KMS-11 (cell line): Measurements from ENCODE around the gene LACRT.

Experiments used
- H2AFZ ChIP-seq: fragments of 200-600 bp; sonication (generic); 2 replicates; pipeline ENCODE4 v1.6.1; 2016; ENCODE audit warnings: antibody characterized with exemption, mixed run types, low read depth
- H3K27ac ChIP-seq: fragments of 200-600 bp; sonication (generic); 2 replicates; pipeline ENCODE4 v1.6.1; 2016; ENCODE audit warnings: mild to moderate bottlenecking, mixed run types
- H3K27me3 ChIP-seq: fragments of 200-600 bp; sonication (generic); 2 replicates; pipeline ENCODE4 v1.6.1; 2017; ENCODE audit warnings: mild to moderate bottlenecking, low read depth, mixed run types, moderate library complexity; ENCODE audit not compliant: insufficient read depth
- H3K36me3 ChIP-seq: fragments of 200-600 bp; sonication (generic); 2 replicates; pipeline ENCODE4 v1.6.1; 2017; ENCODE audit warnings: mild to moderate bottlenecking, mixed run types; ENCODE audit not compliant: insufficient read depth
- H3K4me1 ChIP-seq: fragments of 200-600 bp; sonication (generic); 2 replicates; pipeline ENCODE4 v1.6.1; 2016; ENCODE audit warnings: mild to moderate bottlenecking, low read depth, mixed run types; ENCODE audit not compliant: poor library complexity, severe bottlenecking
- H3K4me2 ChIP-seq: fragments of 200-600 bp; sonication (generic); 2 replicates; pipeline ENCODE4 v1.7.0; 2016; ENCODE audit warnings: mild to moderate bottlenecking, mixed run types
- H3K4me3 ChIP-seq: fragments of 200-600 bp; sonication (generic); IDR thresholded peaks from 2 replicates; pipeline ENCODE4 v1.6.1; 2017; ENCODE audit warnings: low read depth, low read length, mixed read lengths; ENCODE audit not compliant: insufficient read depth
- H3K79me2 ChIP-seq: fragments of 200-600 bp; sonication (generic); 2 replicates; pipeline ENCODE4 v1.6.1; 2016; ENCODE audit warnings: low read depth, mixed run types; ENCODE audit not compliant: insufficient read depth
- H3K9ac ChIP-seq: fragments of 200-600 bp; sonication (generic); 2 replicates; pipeline ENCODE4 v1.6.1; 2016; ENCODE audit warnings: mild to moderate bottlenecking, mixed run types
- H4K20me1 ChIP-seq: fragments of 200-600 bp; sonication (generic); 2 replicates; pipeline ENCODE4 v1.6.1; 2016; ENCODE audit warnings: mild to moderate bottlenecking, mixed run types; ENCODE audit not compliant: insufficient read depth
- CTCF ChIP-seq: fragments of 200-600 bp; sonication (generic); conservative IDR thresholded peaks from 2 replicates; pipeline ENCODE4 v1.6.1; 2017; ENCODE audit warnings: low read depth, mild to moderate bottlenecking, antibody characterized with exemption, low read length, moderate library complexity, mixed read lengths

The LACRT gene

DNA sequence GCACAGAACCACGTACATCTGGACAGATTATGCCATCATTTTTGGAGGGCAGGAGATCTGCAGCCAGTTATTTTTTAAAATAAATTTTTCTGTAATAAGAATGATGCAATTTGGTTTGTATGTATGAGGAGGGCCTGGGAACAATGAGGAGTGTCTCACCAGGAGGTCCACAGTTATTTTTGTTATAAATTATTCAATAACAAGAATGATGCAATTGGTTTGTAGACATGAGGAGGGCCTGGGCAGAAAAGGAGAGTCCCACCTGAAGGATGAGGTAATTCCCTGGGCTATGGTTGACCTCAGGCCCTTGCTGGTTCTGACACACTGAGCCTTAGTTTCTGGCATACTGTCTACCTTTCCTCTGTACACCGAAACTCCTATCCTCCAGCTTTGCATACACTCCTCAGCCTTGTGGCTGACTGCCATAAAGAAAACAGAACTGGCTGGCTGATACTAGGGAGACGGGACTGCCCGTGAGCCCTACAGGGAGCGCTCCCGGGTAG is 22.5 kb upstream of the LACRT start:
- no peak for TF ChIP-seq CTCF
- H4K20me1 ChIP-seq, result no peaks in the 10 kb centered on the region
- H3K4me2 ChIP-seq, result no peak overlapping the region
- no peaks in the 10 kb centered on the region for H3K4me1 ChIP-seq
- no peak overlapping the region for H3K27ac ChIP-seq
- H3K4me3 ChIP-seq, result no peak overlapping the region
- no peaks in the 10 kb centered on the region for H3K36me3 ChIP-seq
- H3K27me3 ChIP-seq, result no peaks in the 10 kb centered on the region
- H3K9ac ChIP-seq, result no peak overlapping the region
- no peak overlapping the region for H2AFZ ChIP-seq
- no peaks in the 10 kb centered on the region for H3K79me2 ChIP-seq

DNA sequence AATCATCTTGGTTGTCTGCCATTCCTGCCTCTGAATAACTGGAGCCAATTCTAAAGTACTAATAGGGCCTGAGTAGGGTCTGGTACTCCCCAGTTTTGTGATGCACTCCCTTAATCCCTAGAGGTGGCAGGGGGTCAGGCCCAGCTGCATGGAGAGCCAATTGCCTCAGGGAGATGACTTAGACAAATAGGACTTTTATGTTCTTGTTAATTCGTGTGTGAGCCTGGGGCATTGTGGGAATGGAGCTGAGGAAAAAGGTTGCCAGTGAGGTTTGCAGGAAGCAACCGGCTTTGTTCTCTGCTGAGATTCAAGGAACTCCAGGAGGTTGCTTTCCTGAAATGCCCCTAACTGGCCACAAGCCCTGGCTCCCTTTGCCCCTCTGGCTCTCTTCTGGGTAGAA is 20.2 kb upstream of the LACRT start:
- no peaks in the 10 kb centered on the region for H3K36me3 ChIP-seq
- no peaks in the 10 kb centered on the region for H3K4me1 ChIP-seq
- TF ChIP-seq CTCF, result no peak
- no peaks in the 10 kb centered on the region for H3K27me3 ChIP-seq
- no peak overlapping the region for H3K4me2 ChIP-seq
- H3K4me3 ChIP-seq, result no peak overlapping the region
- H2AFZ ChIP-seq, result no peak overlapping the region
- H4K20me1 ChIP-seq, result no peaks in the 10 kb centered on the region
- H3K79me2 ChIP-seq, result no peaks in the 10 kb centered on the region
- H3K27ac ChIP-seq, result no peak overlapping the region
- H3K9ac ChIP-seq, result no peak overlapping the region

DNA sequence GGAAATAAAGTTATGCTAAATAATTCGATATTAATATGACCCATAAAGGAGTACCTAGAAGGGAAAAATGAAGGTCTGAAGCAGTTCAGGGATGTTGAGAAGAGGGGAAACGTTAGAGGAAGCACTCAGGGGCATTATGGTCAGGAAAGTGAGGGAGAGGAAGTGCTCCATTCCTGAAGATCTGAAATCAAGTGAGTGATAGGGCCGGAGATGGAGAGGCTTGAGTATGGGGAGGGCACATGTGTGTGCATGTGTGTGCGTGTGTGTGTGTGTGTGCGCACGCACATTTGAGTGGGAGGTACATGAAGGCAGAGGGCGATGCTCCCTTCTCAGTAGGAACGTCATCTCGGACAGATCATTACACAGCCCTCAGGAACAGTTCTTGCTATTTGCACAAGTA is 18.3 kb upstream of the LACRT start:
- TF ChIP-seq CTCF, result no peak

GRCh38 chr12:54650889-54651288 is 16.2 kb upstream of the LACRT start:
- H3K27ac ChIP-seq, result no peak overlapping the region

More for the DNA sequence above, 18.3 kb upstream of the LACRT start:
- no peak overlapping the region for H3K9ac ChIP-seq
- no peak overlapping the region for H3K4me2 ChIP-seq
- H3K79me2 ChIP-seq, result no peaks in the 10 kb centered on the region
- H3K27ac ChIP-seq, result no peak overlapping the region
- H3K4me3 ChIP-seq, result no peak overlapping the region
- no peaks in the 10 kb centered on the region for H3K27me3 ChIP-seq
- no peak overlapping the region for H2AFZ ChIP-seq
- no peaks in the 10 kb centered on the region for H4K20me1 ChIP-seq
- H3K4me1 ChIP-seq, result no peaks in the 10 kb centered on the region
- no peaks in the 10 kb centered on the region for H3K36me3 ChIP-seq

More at GRCh38 chr12:54650889-54651288, 16.2 kb upstream of the LACRT start:
- Histone ChIP-seq H3K4me2 (no peak overlapping the region), H3K36me3 (no peaks in the 10 kb centered on the region), H4K20me1 (no peaks in the 10 kb centered on the region), H2AFZ (no peak overlapping the region), H3K27me3 (no peaks in the 10 kb centered on the region), H3K4me3 (no peak overlapping the region), H3K4me1 (no peaks in the 10 kb centered on the region), H3K9ac (no peak overlapping the region), H3K79me2 (no peaks in the 10 kb centered on the region)
- TF ChIP-seq CTCF, result no peak
